ENCODE data around the gene SHPK. TPM values are rescaled to one million over a fixed set of nuclear protein-coding genes. Genes with fewer than 3 reads are reported as not detected.
"Not testable (repeated sequence)": the region's sequence is repeated elsewhere in the genome, so short reads cannot be mapped to it uniquely, and the experiment has no call there.

Gene SHPK
- total and polyA plus RNA-seq, 4 experiments from 2014 or later: 5.8 to 11.6 (median 8.3) TPM

DNA sequence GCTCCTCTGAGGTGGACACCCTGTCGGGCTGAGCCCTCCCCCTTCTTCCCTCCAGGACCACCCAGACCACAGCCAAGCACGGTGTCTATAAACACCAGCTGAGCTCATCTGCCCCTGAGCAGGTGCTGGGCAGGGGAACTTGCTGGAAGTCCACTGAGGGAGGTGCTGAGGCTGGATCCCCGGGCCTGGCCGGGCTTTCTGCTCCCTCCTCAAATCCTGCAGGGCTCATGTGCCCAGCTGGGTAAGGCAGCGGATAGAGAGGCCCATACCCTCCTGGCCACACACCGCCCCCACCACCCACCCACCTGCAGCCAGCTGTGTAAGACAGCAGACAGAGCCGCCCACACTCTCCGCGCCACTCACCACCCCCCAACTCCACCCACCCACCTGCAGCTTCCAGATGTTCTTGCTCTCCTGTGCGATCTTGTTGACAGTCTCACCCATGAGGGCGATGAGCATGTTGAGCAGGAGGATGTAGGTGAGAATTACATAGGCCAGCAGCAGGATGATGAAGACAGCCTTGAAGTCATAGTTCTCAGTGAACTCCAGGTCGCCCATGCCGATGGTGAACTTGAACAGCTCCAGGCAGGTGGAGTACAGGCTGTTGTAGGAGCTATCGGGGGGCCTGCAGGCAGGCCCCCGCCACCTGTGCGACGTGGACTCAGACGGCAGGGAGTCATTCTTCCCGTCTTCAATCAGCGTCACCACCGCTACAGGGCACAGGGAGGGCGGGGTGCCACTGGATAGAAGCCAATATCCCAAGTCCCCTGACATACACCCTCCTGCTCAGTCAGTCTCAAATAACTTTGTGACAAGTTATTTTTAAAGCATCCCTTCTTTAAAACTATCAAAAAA, 62.6 kb downstream of the SHPK start:
- no peaks in the 10 kb centered on the region for H3K4me1 Mint-ChIP-seq
- H3K9me3 Mint-ChIP-seq: peaks cover 0 to under 1% (median 0%) of the 10 kb centered on the region in 8 donors
- Histone ChIP-seq H3K9me3 (ENCODE audit: control insufficient read depth in 1 of 2, low read length in 2 of 2) (no peaks in the 10 kb centered on the region), H3K27ac (ENCODE audit: low read depth, low read length) (no peak overlapping the region), H3K27me3 (ENCODE audit: insufficient read depth, low read length) (no peaks in the 10 kb centered on the region), H3K36me3 (ENCODE audit: insufficient read depth, low read length) (no peaks in the 10 kb centered on the region), H3K4me1 (ENCODE audit: insufficient read depth, low read length) (no peaks in the 10 kb centered on the region), H3K4me3 (ENCODE audit: low read length in 2 of 2) (no peak overlapping the region)
- DNase-seq: no peak
- H3K36me3 Mint-ChIP-seq: peaks cover 4 to 11% of the 10 kb centered on the region in 2 donors
- POLR2A ChIA-PET (ENCODE audit: partially characterized antibody): no interaction called here
- no peak overlapping the region for H3K27ac Mint-ChIP-seq
- CTCF ChIA-PET (ENCODE audit: partially characterized antibody): no interaction called here
- H3K4me3 Mint-ChIP-seq: no peak overlapping the region
- no peaks in the 10 kb centered on the region for H3K27me3 Mint-ChIP-seq
- intact Hi-C loops (cut with micrococcal nuclease): no loop called here

DNA sequence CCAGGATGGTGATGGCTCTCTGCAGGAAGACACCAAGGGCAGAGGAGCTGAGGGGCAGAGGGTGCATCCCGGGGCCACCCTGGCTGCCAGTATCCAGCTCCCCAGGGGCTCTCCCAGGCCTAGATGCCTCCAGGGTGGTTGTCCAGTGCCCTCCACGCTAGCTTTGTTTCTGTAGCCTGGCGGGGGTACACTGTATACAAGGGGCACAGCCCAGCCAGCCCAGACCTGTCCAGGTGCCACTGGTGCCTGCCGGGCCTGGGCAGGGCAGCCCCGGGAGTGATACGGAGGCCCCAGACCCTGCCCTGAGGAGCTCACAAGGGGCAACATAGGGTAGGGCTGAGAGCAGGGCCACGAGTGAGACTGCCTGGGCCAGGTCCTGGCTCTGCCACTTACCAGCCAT, 63.8 kb downstream of the SHPK start:
- POLR2A ChIA-PET (ENCODE audit: partially characterized antibody): no interaction called here
- CTCF ChIA-PET (ENCODE audit: partially characterized antibody): interaction anchor here (0.9 kb wide), 1 partner anchor 10 kb away, joined by 3 read pairs; no protein-coding TSS in a partner anchor
- H3K27ac ChIP-seq (ENCODE audit: low read depth, low read length): no peak overlapping the region
- H3K36me3 ChIP-seq (ENCODE audit: insufficient read depth, low read length): no peaks in the 10 kb centered on the region
- H3K9me3 ChIP-seq (ENCODE audit: control insufficient read depth in 1 of 2, low read length in 2 of 2): no peaks in the 10 kb centered on the region
- Mint-ChIP-seq H3K27ac (no peak overlapping the region), H3K9me3 (no peaks in the 10 kb centered on the region), H3K27me3 (no peaks in the 10 kb centered on the region), H3K36me3 (peaks cover 4 to 12% of the 10 kb centered on the region in 2 donors), H3K4me1 (no peaks in the 10 kb centered on the region), H3K4me3 (no peak overlapping the region)
- DNase-seq: no peak
- no peak overlapping the region for H3K4me3 ChIP-seq (ENCODE audit: low read length in 2 of 2)
- intact Hi-C loops (cut with micrococcal nuclease): no loop called here
- no peaks in the 10 kb centered on the region for H3K27me3 ChIP-seq (ENCODE audit: insufficient read depth, low read length)
- H3K4me1 ChIP-seq (ENCODE audit: insufficient read depth, low read length): no peaks in the 10 kb centered on the region

DNA sequence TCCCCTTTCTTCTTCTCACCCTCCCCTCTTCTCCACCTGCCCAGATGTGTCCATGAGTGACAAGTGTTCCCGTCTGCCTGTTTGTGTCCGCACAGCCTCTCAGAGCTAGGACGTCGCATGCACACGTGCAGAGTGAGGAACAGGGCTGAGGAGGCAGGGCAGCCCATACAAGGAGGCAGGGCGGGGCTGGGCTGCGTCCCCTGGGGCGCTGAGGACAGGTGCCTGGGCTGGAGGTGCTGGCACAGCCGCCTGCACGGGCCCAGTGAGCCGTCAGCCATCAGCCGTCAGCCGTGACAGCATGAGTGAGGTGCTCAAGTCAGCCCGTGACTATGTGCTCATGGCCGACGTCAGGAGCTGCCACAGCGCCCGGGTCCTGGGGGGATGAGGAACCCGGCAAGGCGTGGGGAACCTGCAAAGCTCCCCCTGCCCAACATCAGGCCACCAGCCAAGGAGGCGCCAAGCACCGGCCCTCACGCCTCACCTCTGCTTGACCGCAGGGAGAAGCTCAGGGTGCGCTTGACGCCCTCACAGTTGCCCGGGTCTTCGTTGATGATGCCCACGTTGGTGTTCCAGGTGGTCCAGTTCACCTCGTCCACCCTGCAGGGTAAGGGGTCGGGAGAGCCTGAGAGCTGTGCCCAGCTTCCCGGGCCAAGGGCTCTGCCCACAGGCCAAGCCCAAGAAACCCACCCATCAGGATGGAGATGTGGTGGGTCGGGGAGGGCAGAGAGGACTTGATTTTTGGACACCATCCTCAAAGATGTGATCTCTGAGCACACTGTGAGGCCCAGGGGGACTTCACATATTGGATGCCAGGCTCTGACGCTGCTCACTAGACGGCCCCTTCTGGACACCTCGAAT, 64.8 kb downstream of the SHPK start:
- H3K4me3 ChIP-seq (ENCODE audit: low read length in 2 of 2): no peak overlapping the region
- no peaks in the 10 kb centered on the region for H3K36me3 ChIP-seq (ENCODE audit: insufficient read depth, low read length)
- ChIA-PET CTCF (ENCODE audit: partially characterized antibody) (interaction anchor here (0.9 kb wide), 1 partner anchor 9 kb away, joined by 3 read pairs; no protein-coding TSS in a partner anchor), POLR2A (ENCODE audit: partially characterized antibody) (no interaction called here)
- H3K27me3 Mint-ChIP-seq: no peaks in the 10 kb centered on the region
- peaks cover 4 to 10% of the 10 kb centered on the region in 2 donors for H3K36me3 Mint-ChIP-seq
- no peak for DNase-seq
- H3K4me1 ChIP-seq (ENCODE audit: insufficient read depth, low read length): no peaks in the 10 kb centered on the region
- H3K9me3 ChIP-seq (ENCODE audit: control insufficient read depth in 1 of 2, low read length in 2 of 2): no peaks in the 10 kb centered on the region
- no peaks in the 10 kb centered on the region for H3K27me3 ChIP-seq (ENCODE audit: insufficient read depth, low read length)
- no peak overlapping the region for H3K4me3 Mint-ChIP-seq
- no peaks in the 10 kb centered on the region for H3K4me1 Mint-ChIP-seq
- H3K27ac ChIP-seq (ENCODE audit: low read depth, low read length): no peak overlapping the region
- H3K9me3 Mint-ChIP-seq: no peaks in the 10 kb centered on the region
- intact Hi-C loops (cut with micrococcal nuclease): no loop called here
- H3K27ac Mint-ChIP-seq: no peak overlapping the region

DNA sequence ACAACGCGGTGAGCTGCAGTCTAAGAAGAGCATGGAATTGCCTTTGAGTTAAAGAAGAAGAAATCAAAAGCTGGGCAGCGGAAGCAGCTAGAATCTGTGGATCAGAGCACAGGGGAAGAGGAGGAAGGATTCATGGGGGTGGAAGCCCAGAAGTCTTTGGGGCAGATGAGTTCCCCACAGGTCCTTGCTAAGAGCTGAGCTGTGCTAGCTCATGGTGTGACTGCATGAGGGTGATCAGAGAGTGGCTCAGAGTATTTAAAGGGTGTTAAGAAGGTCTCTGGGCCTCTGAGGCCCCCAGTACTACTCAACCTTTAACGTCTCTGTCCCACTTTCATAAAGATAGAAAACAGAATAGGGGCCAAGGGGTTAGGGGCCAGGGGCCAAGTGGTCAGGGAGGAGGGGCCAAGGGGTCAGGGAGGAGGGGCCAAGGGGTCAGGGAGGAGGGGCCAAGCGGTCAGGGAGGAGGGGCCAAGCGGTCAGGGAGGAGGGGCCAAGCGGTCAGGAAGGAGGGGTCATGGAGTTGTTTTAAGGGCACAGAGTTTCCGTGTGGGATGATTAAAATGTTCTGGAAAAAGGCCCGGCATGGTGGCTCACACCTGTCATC, 66.4 kb downstream of the SHPK start:
- Mint-ChIP-seq H3K27me3 (no peaks in the 10 kb centered on the region), H3K27ac (no peak overlapping the region), H3K9me3 (no peaks in the 10 kb centered on the region), H3K4me3 (no peak overlapping the region), H3K4me1 (no peaks in the 10 kb centered on the region), H3K36me3 (peaks cover 11 to 13% of the 10 kb centered on the region in 2 donors)
- Histone ChIP-seq H3K9me3 (ENCODE audit: control insufficient read depth in 1 of 2, low read length in 2 of 2) (no peaks in the 10 kb centered on the region), H3K4me1 (ENCODE audit: insufficient read depth, low read length) (no peaks in the 10 kb centered on the region), H3K27ac (ENCODE audit: low read depth, low read length) (no peak overlapping the region), H3K36me3 (ENCODE audit: insufficient read depth, low read length) (no peaks in the 10 kb centered on the region), H3K4me3 (ENCODE audit: low read length in 2 of 2) (no peak overlapping the region), H3K27me3 (ENCODE audit: insufficient read depth, low read length) (no peaks in the 10 kb centered on the region)
- intact Hi-C loops (cut with micrococcal nuclease): no loop called here
- no peak for DNase-seq
- POLR2A ChIA-PET (ENCODE audit: partially characterized antibody): no interaction called here
- CTCF ChIA-PET (ENCODE audit: partially characterized antibody): no interaction called here

DNA sequence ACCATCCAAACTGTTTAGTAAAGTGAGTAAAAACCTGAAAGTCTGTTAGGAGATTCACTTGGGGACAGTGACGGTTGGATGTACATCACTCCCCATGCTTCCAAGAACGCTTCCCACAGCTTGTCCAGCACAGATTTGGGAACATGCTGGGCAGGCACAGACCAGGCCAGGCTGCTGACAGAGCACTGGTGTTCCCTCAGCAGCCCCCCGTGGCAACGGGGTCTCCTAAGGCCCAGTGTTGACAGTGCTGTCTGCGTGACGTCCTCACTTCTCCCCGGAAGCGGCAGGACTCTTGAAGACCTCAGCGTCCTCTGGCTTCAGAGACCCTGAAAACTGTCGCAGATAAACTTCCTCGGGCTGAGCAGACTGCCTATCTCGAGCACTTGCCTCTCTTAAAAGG, 69.5 kb downstream of the SHPK start:
- Histone ChIP-seq H3K36me3 (ENCODE audit: insufficient read depth, low read length) (no peaks in the 10 kb centered on the region), H3K27me3 (ENCODE audit: insufficient read depth, low read length) (no peaks in the 10 kb centered on the region), H3K27ac (ENCODE audit: low read depth, low read length) (no peak overlapping the region), H3K4me3 (ENCODE audit: low read length in 2 of 2) (no peak overlapping the region), H3K9me3 (ENCODE audit: control insufficient read depth in 1 of 2, low read length in 2 of 2) (no peaks in the 10 kb centered on the region), H3K4me1 (ENCODE audit: insufficient read depth, low read length) (no peaks in the 10 kb centered on the region)
- Mint-ChIP-seq H3K4me3 (no peak overlapping the region), H3K4me1 (no peaks in the 10 kb centered on the region), H3K27ac (no peak overlapping the region), H3K9me3 (no peaks in the 10 kb centered on the region), H3K27me3 (no peaks in the 10 kb centered on the region), H3K36me3 (peaks cover 11 to 13% of the 10 kb centered on the region in 2 donors)
- ChIA-PET POLR2A (ENCODE audit: partially characterized antibody) (no interaction called here), CTCF (ENCODE audit: partially characterized antibody) (no interaction called here)
- no peak for DNase-seq
- intact Hi-C loops (cut with micrococcal nuclease): no loop called here

DNA sequence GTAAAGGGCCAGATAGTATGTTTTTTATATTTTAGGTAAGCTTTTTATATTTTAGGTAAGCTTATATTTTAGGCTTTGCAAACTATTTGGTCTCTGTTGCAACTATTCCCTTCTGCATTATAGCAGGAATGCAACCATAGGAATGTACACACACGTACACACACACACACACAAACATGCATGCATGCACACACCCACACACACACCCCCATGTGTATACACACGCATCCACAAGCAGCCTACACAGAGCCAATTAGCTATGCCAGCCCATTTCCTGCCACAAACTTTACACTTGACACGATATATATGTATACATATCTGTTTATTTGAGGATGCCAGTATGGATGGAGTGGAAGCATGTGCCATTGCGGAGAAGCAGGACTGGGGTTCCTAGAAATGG, 70.9 kb downstream of the SHPK start:
- Mint-ChIP-seq H3K9me3 (no peaks in the 10 kb centered on the region), H3K4me3 (no peak overlapping the region), H3K36me3 (peaks cover 11 to 12% of the 10 kb centered on the region in 2 donors), H3K27me3 (no peaks in the 10 kb centered on the region), H3K27ac (no peak overlapping the region), H3K4me1 (no peaks in the 10 kb centered on the region)
- Histone ChIP-seq H3K4me3 (ENCODE audit: low read length in 2 of 2) (no peak overlapping the region), H3K27me3 (ENCODE audit: insufficient read depth, low read length) (no peaks in the 10 kb centered on the region), H3K4me1 (ENCODE audit: insufficient read depth, low read length) (no peaks in the 10 kb centered on the region), H3K27ac (ENCODE audit: low read depth, low read length) (no peak overlapping the region), H3K9me3 (ENCODE audit: control insufficient read depth in 1 of 2, low read length in 2 of 2) (no peaks in the 10 kb centered on the region), H3K36me3 (ENCODE audit: insufficient read depth, low read length) (no peaks in the 10 kb centered on the region)
- intact Hi-C loops (cut with micrococcal nuclease): no loop called here
- no peak for DNase-seq
- POLR2A ChIA-PET (ENCODE audit: partially characterized antibody): no interaction called here
- CTCF ChIA-PET (ENCODE audit: partially characterized antibody): interaction anchor here (0.6 kb wide), 1 partner anchor 677 kb away, joined by 3 read pairs; no protein-coding TSS in a partner anchor

DNA sequence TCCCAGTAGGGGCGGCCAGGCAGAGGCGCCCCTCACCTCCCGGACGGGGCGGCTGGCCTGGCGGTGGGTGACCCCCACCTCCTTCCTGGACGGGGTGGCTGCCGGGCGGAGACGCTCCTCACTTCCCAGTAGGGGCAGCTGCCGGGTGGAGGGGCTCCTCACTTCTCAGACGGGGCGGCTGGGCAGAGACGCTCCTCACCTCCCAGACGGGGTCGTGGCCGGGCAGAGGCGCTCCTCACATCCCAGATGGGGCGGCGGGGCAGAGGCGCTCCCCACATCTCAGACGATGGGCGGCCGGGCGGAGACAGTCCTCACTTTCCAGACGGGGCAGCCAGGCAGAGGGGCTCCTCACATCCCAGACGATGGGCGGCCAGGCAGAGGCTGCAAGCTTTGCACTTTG, 71.8 kb downstream of the SHPK start:
- H3K36me3 Mint-ChIP-seq; H3K9me3 ChIP-seq (ENCODE audit: control insufficient read depth in 1 of 2, low read length in 2 of 2); intact Hi-C loops (cut with micrococcal nuclease); POLR2A ChIA-PET (ENCODE audit: partially characterized antibody); H3K4me1 ChIP-seq (ENCODE audit: insufficient read depth, low read length); H3K27ac ChIP-seq (ENCODE audit: low read depth, low read length); H3K36me3 ChIP-seq (ENCODE audit: insufficient read depth, low read length); CTCF ChIA-PET (ENCODE audit: partially characterized antibody); H3K9me3 Mint-ChIP-seq; H3K4me1 Mint-ChIP-seq; H3K27ac Mint-ChIP-seq; H3K27me3 ChIP-seq (ENCODE audit: insufficient read depth, low read length); H3K4me3 ChIP-seq (ENCODE audit: low read length in 2 of 2); H3K27me3 Mint-ChIP-seq; H3K4me3 Mint-ChIP-seq; DNase-seq: not testable (repeated sequence)
